Type B pancreatic cell (in vitro differentiated cells): ENCODE data around the gene GLDN. TPM values are rescaled to one million over a fixed set of nuclear protein-coding genes. Genes with fewer than 3 reads are reported as not detected.

Experiments used
- DNase-seq: peaks from one replicate; pipeline ENCODE4 v3.0.0; 2021; ENCODE audit warnings: mixed read lengths; ENCODE audit not compliant: unreplicated experiment; ENCODE audit errors: extremely low spot score
- H3K27ac Mint-ChIP-seq: 2 replicates; pipeline ENCODE4 v1.8.0; 2021; ENCODE audit warnings: mild to moderate bottlenecking, mixed read lengths
- H3K27me3 Mint-ChIP-seq: 2 replicates; pipeline ENCODE4 v1.8.0; 2021; ENCODE audit warnings: mixed read lengths
- H3K36me3 Mint-ChIP-seq: 2 replicates; pipeline ENCODE4 v1.8.0; 2021; ENCODE audit warnings: mixed read lengths
- H3K4me1 Mint-ChIP-seq: one replicate; pipeline ENCODE4 v1.8.0; 2021; ENCODE audit warnings: mixed read lengths; ENCODE audit not compliant: unreplicated experiment
- H3K4me3 Mint-ChIP-seq: 2 replicates; pipeline ENCODE4 v1.8.0; 2021; ENCODE audit warnings: mild to moderate bottlenecking, mixed read lengths
- H3K9me3 Mint-ChIP-seq: 2 replicates; pipeline ENCODE4 v1.8.0; 2021; ENCODE audit warnings: mixed read lengths
- CTCF ChIP-seq: fragments of 200-600 bp; sonication (generic); conservative IDR thresholded peaks from 2 replicates; pipeline ENCODE4 v1.5.0; 2021; ENCODE audit warnings: antibody characterized with exemption, mild to moderate bottlenecking
- total RNA-seq: library from RNA; stranded (reverse); gene quantifications from 2 replicates; pipeline ENCODE4 v1.2.1, GENCODE V29; 2021; ENCODE audit warnings: low replicate concordance

Gene GLDN
- total RNA-seq, 1 donor from 2014 or later: 0.68 TPM

- H3K4me3 Mint-ChIP-seq: no peak overlapping the region
- no peak for TF ChIP-seq CTCF
- no peak overlapping the region for H3K27ac Mint-ChIP-seq
- no peaks in the 10 kb centered on the region for H3K4me1 Mint-ChIP-seq
- H3K9me3 Mint-ChIP-seq: no peaks in the 10 kb centered on the region
- H3K36me3 Mint-ChIP-seq: no peaks in the 10 kb centered on the region
- H3K27me3 Mint-ChIP-seq: no peaks in the 10 kb centered on the region
- no peak for DNase-seq
These were observed 17.7 kb upstream of the GLDN start for GRCh38 chr15:51323749-51324148.

- H3K9me3 Mint-ChIP-seq: no peaks in the 10 kb centered on the region
- no peaks in the 10 kb centered on the region for H3K27me3 Mint-ChIP-seq
- H3K4me3 Mint-ChIP-seq: no peak overlapping the region
- no peak for TF ChIP-seq CTCF
- no peaks in the 10 kb centered on the region for H3K36me3 Mint-ChIP-seq
- no peak overlapping the region for H3K27ac Mint-ChIP-seq
- H3K4me1 Mint-ChIP-seq: no peaks in the 10 kb centered on the region
- DNase-seq: no peak
These were observed 16.3 kb upstream of the GLDN start for GRCh38 chr15:51325167-51325566.

- Mint-ChIP-seq H3K4me3 (no peak overlapping the region), H3K4me1 (no peaks in the 10 kb centered on the region), H3K36me3 (no peaks in the 10 kb centered on the region), H3K9me3 (no peaks in the 10 kb centered on the region), H3K27ac (no peak overlapping the region), H3K27me3 (no peaks in the 10 kb centered on the region)
- DNase-seq: no peak
- TF ChIP-seq CTCF: no peak
These were observed 14.4 kb upstream of the GLDN start for GRCh38 chr15:51327081-51327480.

- H3K9me3 Mint-ChIP-seq: no peaks in the 10 kb centered on the region
- H3K36me3 Mint-ChIP-seq: no peaks in the 10 kb centered on the region
- TF ChIP-seq CTCF: no peak
- no peak overlapping the region for H3K4me3 Mint-ChIP-seq
- no peaks in the 10 kb centered on the region for H3K27me3 Mint-ChIP-seq
- H3K4me1 Mint-ChIP-seq: no peaks in the 10 kb centered on the region
- no peak for DNase-seq
- H3K27ac Mint-ChIP-seq: no peak overlapping the region
These were observed 12.5 kb upstream of the GLDN start for GRCh38 chr15:51328926-51329325.

GRCh38 chr15:51331141-51331540 is 10.3 kb upstream of the GLDN start:
- Mint-ChIP-seq H3K4me1 (peaks cover 5% of the 10 kb centered on the region), H3K36me3 (no peaks in the 10 kb centered on the region), H3K4me3 (no peak overlapping the region), H3K9me3 (peaks cover 6% of the 10 kb centered on the region), H3K27me3 (peaks cover 4% of the 10 kb centered on the region), H3K27ac (no peak overlapping the region)
- DNase-seq: no peak
- no peak for TF ChIP-seq CTCF
